GM19324 (cell line): Measurements from ENCODE around the gene EPHA6.
"Not testable (repeated sequence)": the region's sequence is repeated elsewhere in the genome, so short reads cannot be mapped to it uniquely, and the experiment has no call there.

Source experiments
- ATAC-seq: cut with Tn5 transposase; IDR thresholded peaks from one replicate; pipeline ENCODE4 v1.9.1; 2021; ENCODE audit warnings: mild to moderate bottlenecking, moderate library complexity; ENCODE audit not compliant: unreplicated experiment, low FRiP score

EPHA6 gene

GRCh38 chr3:96900031-96900430 is 85.6 kb downstream of the EPHA6 start:
- ATAC-seq: no peak

DNA sequence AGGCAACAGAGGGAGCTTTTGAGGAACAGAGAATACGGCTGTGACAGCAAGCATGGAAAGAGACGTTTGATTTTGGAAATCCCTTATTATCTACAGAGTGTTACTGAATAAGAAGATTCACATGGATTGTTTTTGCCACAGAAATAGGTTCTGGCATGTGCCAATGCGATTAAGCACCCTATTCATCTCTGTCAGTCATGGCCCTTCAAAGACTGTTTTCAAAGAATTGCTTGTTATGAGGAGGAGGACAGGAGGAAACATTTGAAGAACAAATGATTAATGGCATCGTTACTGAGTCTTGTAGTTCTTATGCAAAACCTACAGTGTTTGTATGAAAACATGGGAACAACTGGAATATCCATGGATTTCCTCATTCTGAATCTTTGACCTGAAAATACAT is 86.2 kb downstream of the EPHA6 start:
- no peak for ATAC-seq

- ATAC-seq: no peak
These were observed 101.1 kb downstream of the EPHA6 start for GRCh38 chr3:96915445-96915844.

DNA sequence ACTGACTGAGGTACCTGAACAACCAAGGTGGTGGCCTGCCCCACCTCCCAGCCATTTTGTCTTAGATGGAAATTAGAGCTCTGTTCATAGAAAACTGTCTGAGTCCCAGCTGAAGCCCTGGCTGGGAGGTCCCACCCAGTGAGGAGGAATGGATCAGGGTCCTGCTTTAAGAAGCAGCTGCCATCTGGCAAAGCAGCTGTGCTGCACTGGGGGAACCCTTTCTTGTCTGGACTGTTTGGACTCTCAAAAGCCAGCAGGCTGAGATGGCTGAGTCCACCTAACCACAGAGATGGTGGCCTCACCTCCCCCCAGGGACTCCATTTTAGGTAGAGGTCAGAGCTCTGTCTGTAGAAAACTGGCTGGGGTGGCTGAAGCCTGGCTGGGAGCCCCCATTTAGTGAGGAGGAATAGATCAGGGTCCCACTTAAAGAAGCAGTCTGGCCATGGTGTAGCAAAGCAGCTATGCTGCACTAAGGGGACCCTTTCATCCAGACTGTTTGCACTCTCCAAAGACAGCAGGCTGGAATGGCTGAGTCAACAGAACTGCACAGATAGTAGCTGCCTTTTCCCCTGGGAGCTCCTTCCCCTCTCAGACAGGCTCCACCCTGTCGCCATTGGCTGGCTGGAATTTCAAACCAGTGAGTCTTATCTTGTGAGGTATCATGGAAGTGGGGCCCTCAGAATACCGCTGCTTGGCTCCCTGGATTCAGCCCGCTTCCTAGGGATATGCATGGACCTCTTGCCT is 116.9 kb downstream of the EPHA6 start:
- ATAC-seq: no peak

DNA sequence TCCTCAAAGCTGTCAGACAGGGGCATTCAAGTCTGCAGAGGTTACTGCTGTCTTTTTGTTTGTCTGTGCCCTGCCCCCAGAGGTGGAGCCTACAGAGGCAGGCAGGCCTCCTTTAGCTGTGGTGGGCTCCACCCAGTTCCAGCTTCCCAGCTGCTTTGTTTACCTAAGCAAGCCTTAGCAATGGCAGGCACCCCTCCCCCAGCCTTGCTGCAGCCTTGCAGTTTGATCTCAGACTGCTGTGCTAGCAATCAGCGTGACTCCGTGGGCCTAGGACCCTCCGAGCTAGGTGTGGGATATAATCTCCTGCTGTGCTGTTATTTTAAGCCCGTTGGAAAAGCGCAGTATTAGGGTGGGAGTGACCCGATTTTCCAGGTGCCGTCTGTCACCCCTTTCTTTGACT is 127.7 kb downstream of the EPHA6 start:
- ATAC-seq: not testable (repeated sequence)

DNA sequence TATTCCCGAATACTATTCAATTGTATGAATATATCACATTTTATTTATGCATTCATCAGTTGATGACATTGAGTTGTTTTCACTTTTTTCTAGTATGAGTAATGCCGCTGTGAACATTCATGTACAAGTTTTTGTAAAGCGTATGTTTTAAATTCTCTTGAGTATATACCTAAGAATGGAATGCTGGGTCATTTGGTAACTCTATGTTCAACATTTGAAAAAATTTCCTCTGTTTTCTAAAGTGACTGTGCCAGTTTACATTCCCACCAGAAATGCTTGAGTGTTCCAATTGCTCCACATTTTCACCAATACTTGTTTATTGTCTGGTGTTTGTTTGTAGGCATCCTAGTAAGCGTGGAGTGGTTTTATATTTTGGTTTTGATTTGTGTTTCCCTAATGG is 144.5 kb downstream of the EPHA6 start:
- no peak for ATAC-seq

- ATAC-seq: no peak
These were observed 145.1 kb downstream of the EPHA6 start for GRCh38 chr3:96959474-96959873.

- no peak for ATAC-seq
These were observed 145.7 kb downstream of the EPHA6 start for GRCh38 chr3:96959901-96960641.

DNA sequence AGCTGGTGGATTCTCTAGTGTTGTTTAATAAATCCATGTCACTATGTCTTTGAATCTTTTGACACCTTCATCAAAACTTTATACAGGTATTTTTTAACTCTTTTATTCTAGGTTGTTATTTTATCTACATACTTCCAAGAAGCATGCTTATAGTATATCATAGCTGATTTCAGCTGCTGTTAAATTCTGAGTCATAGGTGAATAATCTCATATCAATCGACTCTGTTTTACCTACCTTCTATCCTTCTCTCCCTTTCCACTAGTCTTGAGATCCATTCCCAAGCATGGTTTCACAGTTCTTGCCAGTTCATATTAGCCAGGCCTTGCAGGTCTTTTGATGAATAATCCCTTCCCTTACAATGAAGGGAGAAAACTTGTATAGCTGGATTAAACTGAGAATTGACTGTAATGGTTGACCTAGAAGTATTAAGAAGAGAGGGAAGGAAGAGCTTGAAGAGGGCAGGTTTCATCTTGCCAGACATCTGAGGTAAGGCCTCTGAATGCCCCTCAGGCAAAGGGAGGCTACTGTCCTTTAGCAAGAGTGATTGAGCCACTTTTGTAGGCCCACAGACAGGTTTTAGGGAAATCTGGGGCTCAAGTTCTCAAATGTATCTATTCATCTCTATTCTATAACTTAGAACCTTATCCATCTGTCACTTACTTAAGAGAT is 146.4 kb downstream of the EPHA6 start:
- no peak for ATAC-seq

- ATAC-seq: no peak
These were observed 147.2 kb downstream of the EPHA6 start for GRCh38 chr3:96961576-96961975.

DNA sequence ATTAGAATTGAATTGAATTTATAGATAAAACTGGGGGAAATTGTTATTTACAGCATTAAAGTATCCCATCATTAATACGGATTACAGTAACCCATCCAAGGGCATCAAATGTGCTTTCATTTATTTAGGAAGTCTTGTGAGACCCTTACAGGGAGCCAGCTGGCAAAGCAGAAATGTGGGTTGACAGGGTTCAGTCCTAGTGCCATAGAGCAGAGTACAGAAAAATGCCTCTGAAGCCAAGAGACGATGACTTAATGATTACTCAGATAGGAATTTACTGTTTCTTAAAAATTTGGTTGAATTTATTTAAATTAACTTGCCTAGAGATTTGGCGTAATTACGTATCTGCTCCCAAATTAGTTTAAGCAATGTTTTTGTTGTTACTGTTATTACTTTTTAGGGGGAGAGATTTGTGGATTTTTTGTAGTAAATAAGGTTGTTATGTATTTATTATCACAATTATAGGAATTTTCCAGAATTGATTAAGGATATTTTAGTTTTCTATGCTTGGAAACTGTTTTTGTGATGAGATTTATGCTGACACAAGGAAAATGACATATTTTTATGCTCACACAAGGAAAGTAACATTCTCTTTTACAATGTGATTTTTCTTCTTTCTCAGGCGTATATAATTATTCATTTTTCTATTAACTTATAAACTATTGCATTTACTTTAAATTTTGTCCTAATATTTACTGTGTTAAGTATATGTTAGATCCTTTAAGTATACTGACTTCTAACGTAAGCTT is 152.0 kb downstream of the EPHA6 start:
- no peak for ATAC-seq

GRCh38 chr3:96970211-96970610 is 155.8 kb downstream of the EPHA6 start:
- no peak for ATAC-seq

GRCh38 chr3:96977671-96978070 is 163.3 kb downstream of the EPHA6 start:
- ATAC-seq: no peak

DNA sequence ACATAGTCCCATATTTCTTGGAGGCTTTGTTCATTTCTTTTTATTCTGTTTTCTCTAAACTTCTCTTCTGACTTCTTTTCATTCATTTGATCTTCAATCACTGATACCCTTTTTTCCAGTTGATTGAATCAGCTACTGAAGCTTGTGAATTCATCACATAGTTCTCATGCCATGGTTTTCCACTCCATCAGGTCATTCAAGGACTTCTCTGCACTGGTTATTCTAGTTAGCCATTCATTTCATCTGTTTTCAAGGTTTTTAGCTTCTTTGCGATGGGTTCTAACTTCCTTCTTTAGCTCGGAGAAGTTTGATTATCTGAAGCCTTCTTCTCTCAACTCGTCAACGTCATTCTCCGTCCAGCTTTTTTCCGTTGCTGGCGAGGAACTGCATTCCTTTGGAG is 169.3 kb downstream of the EPHA6 start:
- not testable (repeated sequence) for ATAC-seq

DNA sequence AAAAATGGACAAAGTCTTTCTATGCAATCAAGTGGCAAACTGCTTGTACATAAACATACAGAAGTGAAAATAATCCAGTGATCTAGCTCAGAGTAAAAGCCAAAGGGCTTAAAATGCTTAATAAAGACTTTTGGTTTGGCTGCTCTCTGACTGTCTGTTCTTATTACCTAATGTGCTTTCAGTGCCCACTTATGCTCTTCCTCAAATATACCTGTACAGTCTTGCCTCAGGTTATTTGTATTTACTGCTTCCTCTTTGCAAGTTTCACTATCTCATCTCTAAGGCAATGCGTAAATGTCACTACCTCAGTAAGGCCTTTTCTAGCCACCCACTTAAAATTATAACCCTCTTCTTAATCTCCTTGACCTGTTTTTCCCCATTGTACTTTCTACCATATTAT is 171.8 kb downstream of the EPHA6 start:
- no peak for ATAC-seq

DNA sequence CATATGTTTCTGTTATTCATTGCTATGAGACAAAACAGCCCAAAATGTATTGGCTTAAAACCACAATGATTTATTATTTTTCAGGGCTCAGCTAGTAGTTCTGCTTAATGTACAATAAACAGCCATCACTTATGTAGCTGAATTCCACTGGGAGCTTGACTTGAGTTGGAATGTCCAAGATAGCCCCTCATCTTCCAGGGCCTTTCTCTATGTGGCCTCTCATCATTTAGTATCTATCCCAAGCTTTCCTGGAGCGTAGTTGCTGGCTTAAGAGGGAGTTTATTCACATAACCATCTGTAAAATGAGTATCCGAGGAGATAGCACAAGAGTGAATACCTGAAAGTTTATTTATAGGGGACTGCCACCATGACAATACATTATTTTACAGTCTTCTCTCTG is 176.8 kb downstream of the EPHA6 start:
- no peak for ATAC-seq

GRCh38 chr3:96991800-96992365 is 177.5 kb downstream of the EPHA6 start:
- no peak for ATAC-seq

- ATAC-seq: no peak
These were observed 180.6 kb downstream of the EPHA6 start for GRCh38 chr3:96994988-96995387.

DNA sequence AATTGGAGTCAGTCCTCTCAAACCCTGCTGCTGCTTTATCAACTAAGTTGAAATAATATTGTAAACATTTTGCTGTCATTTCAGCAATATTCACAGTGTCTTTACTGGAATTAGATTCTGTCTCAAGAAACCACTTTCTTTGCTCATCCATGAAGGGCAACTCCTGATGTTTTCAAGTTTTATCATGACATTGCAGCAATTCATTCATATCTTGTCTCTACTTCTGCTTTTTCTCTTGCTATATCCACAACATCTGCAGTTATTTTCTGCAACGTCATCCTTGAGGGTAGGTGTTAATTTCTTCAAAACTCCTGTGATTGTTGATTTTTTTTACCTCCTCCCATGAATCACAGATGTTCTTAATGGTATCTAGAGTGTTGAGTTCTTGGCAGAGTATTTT is 181.6 kb downstream of the EPHA6 start:
- no peak for ATAC-seq

DNA sequence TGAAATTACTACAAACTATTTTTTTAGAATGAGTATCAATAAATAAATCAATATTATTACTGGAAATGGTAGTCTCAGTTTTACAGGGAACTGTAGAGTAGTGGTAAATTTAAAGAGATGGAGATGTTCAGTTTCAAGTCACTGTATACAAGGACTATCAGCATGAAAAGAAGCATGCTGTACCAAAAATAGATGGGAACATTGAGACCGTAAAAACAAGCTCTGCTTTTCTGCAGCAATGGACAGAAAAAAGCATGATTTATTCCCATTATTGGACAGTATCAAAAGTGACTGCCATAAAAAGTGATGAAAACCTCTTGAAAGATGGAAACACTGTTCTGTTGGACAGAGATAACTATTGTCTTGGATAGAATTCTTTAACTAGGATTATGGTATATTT is 187.2 kb downstream of the EPHA6 start:
- ATAC-seq: no peak
